Keratinocyte (primary cell): ENCODE measurements around the gene TANGO2. TPM values are rescaled to one million over a fixed set of nuclear protein-coding genes. Genes with fewer than 3 reads are reported as not detected.

Source experiments
- DNase-seq: peaks from one replicate; pipeline ENCODE4 v3.0.0-alpha.2; 2011; ENCODE audit warnings: low read depth, missing footprints, low spot score
- FAIRE-seq: peaks from 2 replicates; lab custom pipeline; 2011; peaks lifted over from hg19 to GRCh38; lab: Jason Lieb, UNC
- H2AFZ ChIP-seq: 2 replicates; pipeline ENCODE4 v1.6.0; 2012; ENCODE audit warnings: low read length, control low read depth, inconsistent platforms; ENCODE audit not compliant: control insufficient read depth
- H3K27ac ChIP-seq: 2 replicates; pipeline ENCODE4 v1.5.1; 2011; ENCODE audit warnings: low read length; ENCODE audit not compliant: control insufficient read depth, insufficient read depth
- H3K27me3 ChIP-seq: 3 replicates; pipeline ENCODE4 v1.6.0; 2011; ENCODE audit warnings: low read length; ENCODE audit not compliant: control insufficient read depth, insufficient read depth; ENCODE audit errors: extremely low read depth
- H3K36me3 ChIP-seq, 2 experiments: 2 replicates in 1 of 2; 3 replicates in 1 of 2; pipeline ENCODE4 v1.5.1; 2011; ENCODE audit warnings: low read length in 2 of 2, mild to moderate bottlenecking in 1 of 2; ENCODE audit not compliant: control insufficient read depth in 2 of 2, insufficient read depth in 2 of 2; ENCODE audit errors: extremely low read depth in 1 of 2
- H3K4me1 ChIP-seq: 3 replicates; pipeline ENCODE4 v1.5.1; 2011; ENCODE audit warnings: low read length; ENCODE audit not compliant: control insufficient read depth, insufficient read depth; ENCODE audit errors: extremely low read depth
- H3K4me2 ChIP-seq: 3 replicates; pipeline ENCODE4 v1.6.0; 2011; ENCODE audit warnings: low read depth, low read length; ENCODE audit not compliant: control insufficient read depth, insufficient read depth; ENCODE audit errors: extremely low read depth
- H3K4me3 ChIP-seq, 3 experiments: fragments of 200-600 bp in 1 of 3; sonication (generic) in 1 of 3; 2 replicates in 2 of 3; 3 replicates in 1 of 3; pipeline ENCODE4 v1.5.1; 2011 to 2016; ENCODE audit warnings: low read length in 3 of 3, mild to moderate bottlenecking in 3 of 3, control low read depth in 2 of 3, inconsistent platforms in 1 of 3, low read depth in 1 of 3, mixed read lengths in 1 of 3, mixed run types in 1 of 3, moderate library complexity in 1 of 3; ENCODE audit not compliant: control insufficient read depth in 2 of 3, insufficient read depth in 2 of 3; ENCODE audit errors: extremely low read depth in 1 of 3
- H3K79me2 ChIP-seq: 2 replicates; pipeline ENCODE4 v1.6.0; 2012; ENCODE audit warnings: low read length; ENCODE audit not compliant: control insufficient read depth, insufficient read depth
- H3K9ac ChIP-seq: 3 replicates; pipeline ENCODE4 v1.6.0; 2011; ENCODE audit warnings: low read length; ENCODE audit not compliant: control insufficient read depth, insufficient read depth; ENCODE audit errors: extremely low read depth
- H3K9me1 ChIP-seq: 3 replicates; pipeline ENCODE4 v1.6.0; 2011; ENCODE audit warnings: low read length; ENCODE audit not compliant: control insufficient read depth, insufficient read depth; ENCODE audit errors: extremely low read depth
- H3K9me3 ChIP-seq: 2 replicates; pipeline ENCODE4 v1.5.1; 2012; ENCODE audit warnings: low read depth, low read length; ENCODE audit not compliant: control insufficient read depth
- H4K20me1 ChIP-seq: 3 replicates; pipeline ENCODE4 v1.6.0; 2011; ENCODE audit warnings: low read length; ENCODE audit not compliant: control insufficient read depth, insufficient read depth; ENCODE audit errors: extremely low read depth
- CTCF ChIP-seq, 3 experiments: IDR thresholded peaks in 1 of 3; conservative IDR thresholded peaks in 1 of 3; optimal IDR thresholded peaks in 1 of 3; 2 replicates in 2 of 3; 3 replicates in 1 of 3; pipeline versions ENCODE3 to v1.5.1; 2011; ENCODE audit warnings: low read length in 3 of 3, mild to moderate bottlenecking in 3 of 3, moderate library complexity in 2 of 3, control low read depth in 1 of 3, inconsistent platforms in 1 of 3; ENCODE audit not compliant: insufficient read depth in 2 of 3; ENCODE audit errors: extremely low read depth in 1 of 3
- EZH2 ChIP-seq: IDR thresholded peaks from one replicate; pipeline ENCODE4 v1.6.1; 2012; ENCODE audit warnings: inconsistent platforms, mild to moderate bottlenecking, low read length, moderate library complexity
- dilution Hi-C: fragments of 300-500 bp; cut with MboI; formaldehyde crosslinking; loops from one replicate; pipeline ENCODE4 v1.7.0; 2020; ENCODE audit warnings: low sequenced_read_pairs; ENCODE audit not compliant: extremely low pct_ligation_motif_present
- polyA plus RNA-seq, 5 experiments: library from polyadenylated mRNA; depleted of rRNA in 3 of 5; stranded (reverse) in 3 of 5; stranded (forward) in 1 of 5; unstranded in 1 of 5; fragments of >200 nt; gene quantifications; 1 replicate in 1 of 5; 2 replicates in 3 of 5; 3 replicates in 1 of 5; pipeline versions ENCODE4 v1.2.1 to v1.2.3, GENCODE V29; 2011 to 2012; ENCODE audit warnings: missing spikeins in 2 of 5, low read depth in 1 of 5, low replicate concordance in 1 of 5

Gene TANGO2
- polyA plus RNA-seq, 1 donor (not counting 4 experiments of a cell fraction or from before 2014, with no cell fraction given) = 20.1 TPM

- Histone ChIP-seq H3K27ac (no peak overlapping the region), H3K9me3 (no peaks in the 10 kb centered on the region), H4K20me1 (no peaks in the 10 kb centered on the region), H3K27me3 (peaks cover 7% of the 10 kb centered on the region), H3K36me3 (no peaks in the 10 kb centered on the region), H3K4me1 (peaks cover 5% of the 10 kb centered on the region), H3K4me3 (no peak overlapping the region), H3K9me1 (peaks cover 3% of the 10 kb centered on the region), H3K9ac (no peak overlapping the region), H2AFZ (no peak overlapping the region), H3K4me2 (no peak overlapping the region), H3K79me2 (no peaks in the 10 kb centered on the region)
- TF ChIP-seq CTCF (optimal IDR thresholded peaks at IDR 0.05 in 1 of 3, IDR thresholded peaks at IDR 0.05 in 1 of 3, conservative IDR thresholded peaks at IDR 0.05 in 1 of 3; ENCODE audit: extremely low read depth in 1 of 3, insufficient read depth in 2 of 3, low read length in 3 of 3) (no peak), EZH2 (no peak)
- no peak for FAIRE-seq
- DNase-seq = no peak
- dilution Hi-C loops = no loop called here
These were observed 9.6 kb upstream of the TANGO2 start for GRCh38 chr22:20011123-20011992.

- peaks cover 3% of the 10 kb centered on the region for H3K9me1 ChIP-seq
- dilution Hi-C loops = no loop called here
- TF ChIP-seq CTCF (optimal IDR thresholded peaks at IDR 0.05 in 1 of 3, IDR thresholded peaks at IDR 0.05 in 1 of 3, conservative IDR thresholded peaks at IDR 0.05 in 1 of 3; ENCODE audit: extremely low read depth in 1 of 3, insufficient read depth in 2 of 3, low read length in 3 of 3) = no peak
- TF ChIP-seq EZH2 = no peak
- H3K4me3 ChIP-seq = no peak overlapping the region
- FAIRE-seq (no peak), DNase-seq (no peak)
- no peaks in the 10 kb centered on the region for H4K20me1 ChIP-seq
- no peaks in the 10 kb centered on the region for H3K79me2 ChIP-seq
- peaks cover 8% of the 10 kb centered on the region for H3K4me1 ChIP-seq
- H3K27me3 ChIP-seq = peaks cover 7% of the 10 kb centered on the region
- no peak overlapping the region for H3K9ac ChIP-seq
- no peak overlapping the region for H2AFZ ChIP-seq
- H3K9me3 ChIP-seq = no peaks in the 10 kb centered on the region
- no peak overlapping the region for H3K4me2 ChIP-seq
- H3K27ac ChIP-seq = no peak overlapping the region
- H3K36me3 ChIP-seq = no peaks in the 10 kb centered on the region
These were observed 8.7 kb upstream of the TANGO2 start for GRCh38 chr22:20011993-20012740.
